ENCODE data around the gene PGBD5.

The PGBD5 gene

DNA sequence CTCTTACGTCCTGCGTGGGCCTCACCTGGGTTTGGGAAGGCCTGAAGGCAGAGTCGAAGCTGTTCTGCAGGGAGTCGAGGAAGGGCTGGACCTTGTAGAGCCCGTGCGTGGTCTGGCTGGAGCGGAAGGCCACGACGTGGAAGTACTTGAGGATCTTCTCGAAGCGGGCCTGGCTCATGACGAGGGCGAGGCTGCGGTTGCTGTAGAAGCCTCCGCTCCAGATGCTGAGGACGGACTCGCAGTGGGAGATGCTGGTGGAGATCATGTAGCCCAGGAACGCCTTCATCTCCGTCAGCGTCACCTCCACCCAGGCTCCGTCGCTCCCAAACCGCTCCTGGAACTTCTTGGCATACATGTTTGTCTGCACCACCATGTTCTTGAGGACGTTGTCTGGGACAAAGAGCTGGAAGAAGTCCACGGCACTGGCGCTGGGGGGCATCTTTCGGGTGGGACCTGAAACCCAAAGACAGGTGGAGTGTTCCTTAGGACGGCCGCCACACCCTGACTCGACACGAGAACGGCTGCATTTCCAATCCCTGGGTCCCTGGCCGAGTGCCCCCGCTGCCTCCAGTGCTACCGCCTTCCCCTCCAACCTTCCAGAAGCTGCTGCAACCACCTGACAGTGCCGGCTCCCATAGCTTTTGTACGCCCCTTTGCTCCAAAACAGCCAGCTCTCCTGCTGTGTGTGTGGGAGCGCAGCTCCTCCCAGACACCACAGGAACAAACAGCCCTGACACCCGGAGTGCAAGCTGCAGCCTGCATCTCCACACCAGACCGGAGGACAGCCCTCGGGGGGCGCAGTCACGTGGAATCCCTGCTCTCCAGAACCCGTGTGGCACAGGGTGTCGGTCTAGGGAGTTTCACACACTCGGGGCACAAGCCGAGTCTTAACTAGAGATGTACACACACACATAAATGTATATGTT, 69.0 kb downstream of the PGBD5 start:
- Histone ChIP-seq H3K4me3 (ENCODE audit: low read length) (no peak overlapping the region), H3K36me3 (ENCODE audit: insufficient read depth, low read length) (peaks cover 12% of the 10 kb centered on the region), H3K27me3 (ENCODE audit: insufficient read depth, low read length) (no peaks in the 10 kb centered on the region), H3K9ac (ENCODE audit: low read depth, low read length) (no peak overlapping the region), H3K27ac (ENCODE audit: low read depth, low read length) (no peak overlapping the region), H3K9me3 (ENCODE audit: insufficient read depth, low read depth, low read length) (no peaks in the 10 kb centered on the region), H3K4me1 (ENCODE audit: insufficient read depth, low read length) (no peaks in the 10 kb centered on the region)
- 93% methylated on average over 46 of the region's 47 CpGs for WGBS

DNA sequence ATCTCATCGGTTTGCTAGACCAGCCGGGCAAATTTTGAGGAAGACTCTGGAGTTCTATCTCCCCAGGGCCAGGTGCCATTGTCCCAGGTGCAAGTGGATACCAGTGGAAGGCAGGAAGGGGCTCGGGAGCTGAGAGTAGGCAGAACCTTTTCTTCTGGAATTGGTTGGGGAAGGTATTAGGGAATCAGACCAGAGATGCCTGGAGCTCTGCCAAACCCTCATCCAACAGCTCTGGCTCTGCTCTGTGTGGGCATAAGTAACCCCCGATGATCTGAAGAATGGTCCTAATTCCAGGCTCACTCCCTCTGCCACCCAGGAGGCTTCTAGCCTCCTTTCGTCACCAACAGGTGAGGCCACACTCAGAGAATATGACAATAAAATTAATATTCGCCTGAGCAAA, 69.9 kb downstream of the PGBD5 start:
- Histone ChIP-seq H3K36me3 (ENCODE audit: insufficient read depth, low read length) (peaks cover 12% of the 10 kb centered on the region), H3K9me3 (ENCODE audit: insufficient read depth, low read depth, low read length) (no peaks in the 10 kb centered on the region), H3K9ac (ENCODE audit: low read depth, low read length) (no peak overlapping the region), H3K4me1 (ENCODE audit: insufficient read depth, low read length) (no peaks in the 10 kb centered on the region), H3K4me3 (ENCODE audit: low read length) (no peak overlapping the region), H3K27ac (ENCODE audit: low read depth, low read length) (no peak overlapping the region), H3K27me3 (ENCODE audit: insufficient read depth, low read length) (no peaks in the 10 kb centered on the region)
- WGBS: 95% methylated on average over 6 of the region's 6 CpGs

DNA sequence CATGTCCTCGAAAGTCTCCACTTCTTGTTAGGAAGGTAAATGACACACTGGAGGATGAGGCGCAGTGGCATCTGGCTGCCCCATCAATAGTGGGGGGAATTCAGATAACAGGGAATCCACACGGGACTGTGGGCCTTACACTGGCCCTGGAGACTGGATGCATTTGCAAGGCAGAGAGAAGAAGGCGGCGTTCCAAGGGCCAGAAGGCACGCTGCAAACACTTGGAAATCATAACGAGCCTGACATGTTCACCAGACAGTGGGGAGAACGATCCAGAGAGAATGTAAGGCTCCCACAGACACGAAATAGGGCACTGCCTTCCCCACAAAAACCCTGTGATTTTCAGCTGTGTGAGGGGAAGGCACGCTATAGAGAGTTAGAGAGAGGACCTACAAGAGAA, 70.5 kb downstream of the PGBD5 start:
- Histone ChIP-seq H3K27me3 (ENCODE audit: insufficient read depth, low read length) (no peaks in the 10 kb centered on the region), H3K4me3 (ENCODE audit: low read length) (no peak overlapping the region)
- 92% methylated on average over 10 of the region's 10 CpGs for WGBS

DNA sequence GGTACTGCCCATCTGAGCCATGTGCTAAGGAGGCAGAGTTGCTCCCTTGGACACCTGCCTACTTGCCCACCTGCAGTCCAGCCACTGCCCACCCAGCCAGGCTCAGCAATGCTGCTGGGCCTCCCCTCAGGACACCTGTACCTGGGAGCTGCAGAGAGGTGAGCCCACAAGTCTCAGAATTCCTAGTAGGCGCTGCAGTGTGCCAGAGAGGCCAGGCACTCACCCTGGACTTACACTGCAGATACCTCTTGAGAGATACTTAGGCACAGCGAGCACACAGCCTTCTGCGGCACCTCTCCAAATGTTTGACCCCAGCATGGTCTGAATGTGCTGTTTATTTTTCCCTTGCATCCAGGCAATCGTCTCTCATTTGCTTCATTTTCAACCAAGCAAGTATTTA, 71.0 kb downstream of the PGBD5 start:
- H3K36me3 ChIP-seq (ENCODE audit: insufficient read depth, low read length): peaks cover 17% of the 10 kb centered on the region
- no peak overlapping the region for H3K27ac ChIP-seq (ENCODE audit: low read depth, low read length)
- no peaks in the 10 kb centered on the region for H3K27me3 ChIP-seq (ENCODE audit: insufficient read depth, low read length)
- no peaks in the 10 kb centered on the region for H3K4me1 ChIP-seq (ENCODE audit: insufficient read depth, low read length)
- H3K9me3 ChIP-seq (ENCODE audit: insufficient read depth, low read depth, low read length): no peaks in the 10 kb centered on the region
- no peak overlapping the region for H3K9ac ChIP-seq (ENCODE audit: low read depth, low read length)
- H3K4me3 ChIP-seq (ENCODE audit: low read length): no peak overlapping the region
- WGBS: 95% methylated on average over 4 of the region's 4 CpGs

More for the DNA sequence above, 70.5 kb downstream of the PGBD5 start:
- no peaks in the 10 kb centered on the region for H3K4me1 ChIP-seq (ENCODE audit: insufficient read depth, low read length)
- no peak overlapping the region for H3K9ac ChIP-seq (ENCODE audit: low read depth, low read length)
- H3K9me3 ChIP-seq (ENCODE audit: insufficient read depth, low read depth, low read length): no peaks in the 10 kb centered on the region
- H3K36me3 ChIP-seq (ENCODE audit: insufficient read depth, low read length): peaks cover 13% of the 10 kb centered on the region
- no peak overlapping the region for H3K27ac ChIP-seq (ENCODE audit: low read depth, low read length)

DNA sequence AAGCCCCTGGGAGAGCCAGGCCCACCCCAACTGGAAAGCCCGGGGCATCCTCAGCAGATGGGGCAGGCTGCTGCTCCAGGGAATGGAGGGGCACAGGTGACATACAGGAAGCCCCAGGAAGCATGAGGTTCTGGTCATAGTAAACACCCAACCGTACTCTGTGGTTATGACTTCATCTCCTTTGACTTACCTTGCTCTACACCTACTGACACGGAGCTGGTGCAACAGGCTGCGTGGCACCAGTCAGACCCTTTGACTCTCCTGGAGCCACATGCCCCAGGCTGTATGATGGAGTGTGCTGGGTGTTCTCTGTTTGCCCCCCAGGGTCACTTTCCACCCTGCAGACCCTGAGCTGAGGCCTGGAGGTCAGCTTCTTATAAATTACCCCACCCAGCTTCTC, 72.1 kb downstream of the PGBD5 start:
- Histone ChIP-seq H3K4me1 (ENCODE audit: insufficient read depth, low read length) (no peaks in the 10 kb centered on the region), H3K9me3 (ENCODE audit: insufficient read depth, low read depth, low read length) (no peaks in the 10 kb centered on the region), H3K4me3 (ENCODE audit: low read length) (no peak overlapping the region), H3K27me3 (ENCODE audit: insufficient read depth, low read length) (no peaks in the 10 kb centered on the region), H3K27ac (ENCODE audit: low read depth, low read length) (no peak overlapping the region), H3K9ac (ENCODE audit: low read depth, low read length) (no peak overlapping the region), H3K36me3 (ENCODE audit: insufficient read depth, low read length) (peaks cover 23% of the 10 kb centered on the region)
- WGBS: 98% methylated on average over 4 of the region's 4 CpGs

DNA sequence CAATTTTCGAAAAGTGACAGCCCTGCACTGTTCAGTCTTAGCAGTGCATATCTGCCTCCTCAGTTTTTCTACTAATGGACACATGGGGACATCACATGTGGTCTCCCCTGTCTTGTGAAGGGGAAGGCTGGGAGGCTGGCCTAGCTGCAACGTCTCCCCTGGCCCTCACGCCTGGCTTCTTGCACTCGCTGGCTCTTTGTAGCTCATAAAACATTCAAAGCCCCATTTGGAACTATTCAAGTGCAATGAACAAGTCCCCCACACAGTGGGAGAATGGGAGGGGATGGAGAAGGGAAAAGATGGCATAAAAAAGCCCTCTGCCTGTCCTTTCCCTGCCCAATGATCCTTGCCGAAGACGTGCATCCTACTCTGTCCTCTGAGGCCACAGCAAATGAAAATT, 73.6 kb downstream of the PGBD5 start:
- Histone ChIP-seq H3K9me3 (ENCODE audit: insufficient read depth, low read depth, low read length) (no peaks in the 10 kb centered on the region), H3K36me3 (ENCODE audit: insufficient read depth, low read length) (peaks cover 23% of the 10 kb centered on the region), H3K9ac (ENCODE audit: low read depth, low read length) (no peak overlapping the region), H3K27me3 (ENCODE audit: insufficient read depth, low read length) (no peaks in the 10 kb centered on the region), H3K4me1 (ENCODE audit: insufficient read depth, low read length) (no peaks in the 10 kb centered on the region), H3K27ac (ENCODE audit: low read depth, low read length) (no peak overlapping the region), H3K4me3 (ENCODE audit: low read length) (no peak overlapping the region)
- 90% methylated on average over 6 of the region's 6 CpGs for WGBS

DNA sequence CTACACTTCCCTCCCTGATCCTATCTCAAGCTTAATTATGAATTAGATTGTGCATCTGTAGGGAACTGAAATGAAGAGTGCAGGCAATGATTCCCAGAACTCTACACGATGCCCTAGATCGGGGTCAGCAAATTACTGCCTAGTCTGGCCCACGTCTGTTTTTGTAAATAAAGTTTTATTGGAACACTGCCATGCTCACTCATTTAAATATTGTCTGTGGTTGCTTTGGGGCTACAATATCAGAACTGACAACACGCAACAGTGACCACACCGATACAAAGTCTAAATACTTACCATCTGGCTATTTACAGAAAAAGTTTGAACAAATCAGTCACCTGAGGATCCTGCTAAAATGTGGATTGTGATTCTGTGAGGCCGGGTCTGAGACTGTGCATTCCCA, 74.1 kb downstream of the PGBD5 start:
- 86% methylated on average over 6 of the region's 6 CpGs for WGBS

DNA sequence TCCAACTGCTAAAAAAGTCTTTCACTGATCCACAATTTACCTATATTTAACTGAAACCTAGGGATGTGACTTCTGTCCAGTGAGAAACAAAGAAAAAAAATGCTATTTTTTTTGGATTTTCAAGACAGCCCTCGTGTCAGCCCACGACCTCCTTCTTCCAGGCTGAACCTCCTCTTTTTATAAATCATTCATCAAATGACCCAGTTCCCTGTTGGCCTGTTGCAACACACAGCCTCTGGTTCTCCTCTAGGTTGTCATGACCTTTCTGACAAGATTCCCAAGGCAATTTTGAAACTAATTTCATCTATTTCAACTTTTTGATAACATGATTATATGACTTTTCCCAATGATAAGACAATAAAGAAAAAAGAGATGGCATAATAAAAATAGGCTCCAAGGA, 74.6 kb downstream of the PGBD5 start:
- Histone ChIP-seq H3K9me3 (ENCODE audit: insufficient read depth, low read depth, low read length) (no peaks in the 10 kb centered on the region), H3K27me3 (ENCODE audit: insufficient read depth, low read length) (no peaks in the 10 kb centered on the region), H3K4me1 (ENCODE audit: insufficient read depth, low read length) (no peaks in the 10 kb centered on the region), H3K9ac (ENCODE audit: low read depth, low read length) (no peak overlapping the region), H3K36me3 (ENCODE audit: insufficient read depth, low read length) (peaks cover 20% of the 10 kb centered on the region), H3K27ac (ENCODE audit: low read depth, low read length) (no peak overlapping the region), H3K4me3 (ENCODE audit: low read length) (no peak overlapping the region)
- 87% methylated on average over 2 of the region's 2 CpGs for WGBS

More for the DNA sequence above, 74.1 kb downstream of the PGBD5 start:
- Histone ChIP-seq H3K9me3 (ENCODE audit: insufficient read depth, low read depth, low read length) (no peaks in the 10 kb centered on the region), H3K9ac (ENCODE audit: low read depth, low read length) (no peak overlapping the region), H3K4me1 (ENCODE audit: insufficient read depth, low read length) (no peaks in the 10 kb centered on the region), H3K4me3 (ENCODE audit: low read length) (no peak overlapping the region), H3K27me3 (ENCODE audit: insufficient read depth, low read length) (no peaks in the 10 kb centered on the region), H3K27ac (ENCODE audit: low read depth, low read length) (no peak overlapping the region), H3K36me3 (ENCODE audit: insufficient read depth, low read length) (peaks cover 23% of the 10 kb centered on the region)

DNA sequence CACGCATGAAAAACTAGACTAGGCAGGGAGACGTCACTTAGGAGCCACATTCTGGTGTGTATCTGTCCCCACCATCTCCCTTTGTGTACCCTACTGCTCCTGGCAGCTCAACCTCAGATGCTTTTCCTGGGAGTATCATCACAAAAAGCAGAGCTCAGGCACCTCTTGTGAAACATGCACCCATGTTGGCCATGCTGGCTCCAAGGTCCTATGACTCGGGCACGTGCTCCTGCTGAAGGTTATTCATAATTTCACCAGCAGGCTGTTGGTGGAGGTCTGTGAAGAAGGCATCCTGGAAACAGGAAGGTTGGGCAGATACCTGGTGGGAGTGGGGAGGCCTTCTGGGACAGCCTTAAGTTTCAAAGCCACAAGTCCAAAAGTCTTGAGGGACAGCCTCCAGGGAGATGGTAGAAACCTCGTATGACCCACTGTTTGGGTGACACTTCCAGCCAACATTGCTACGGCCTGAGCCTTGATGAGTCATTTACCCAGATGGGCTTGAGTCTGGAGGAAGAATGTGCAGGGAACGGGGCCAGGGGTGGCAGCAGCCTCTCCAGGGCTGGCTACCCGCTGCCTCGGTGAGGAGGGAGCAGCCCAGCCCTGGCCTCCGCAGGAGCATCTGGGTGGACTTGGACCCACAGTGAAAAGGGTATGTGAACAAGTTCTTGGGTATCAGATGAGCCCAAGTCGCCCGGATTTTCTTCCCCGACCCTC, 75.8 kb downstream of the PGBD5 start:
- Histone ChIP-seq H3K4me3 (ENCODE audit: low read length) (no peak overlapping the region), H3K27me3 (ENCODE audit: insufficient read depth, low read length) (no peaks in the 10 kb centered on the region), H3K4me1 (ENCODE audit: insufficient read depth, low read length) (no peaks in the 10 kb centered on the region), H3K9me3 (ENCODE audit: insufficient read depth, low read depth, low read length) (no peaks in the 10 kb centered on the region), H3K36me3 (ENCODE audit: insufficient read depth, low read length) (peaks cover 11% of the 10 kb centered on the region), H3K9ac (ENCODE audit: low read depth, low read length) (no peak overlapping the region), H3K27ac (ENCODE audit: low read depth, low read length) (no peak overlapping the region)
- WGBS: 93% methylated on average over 13 of the region's 13 CpGs

DNA sequence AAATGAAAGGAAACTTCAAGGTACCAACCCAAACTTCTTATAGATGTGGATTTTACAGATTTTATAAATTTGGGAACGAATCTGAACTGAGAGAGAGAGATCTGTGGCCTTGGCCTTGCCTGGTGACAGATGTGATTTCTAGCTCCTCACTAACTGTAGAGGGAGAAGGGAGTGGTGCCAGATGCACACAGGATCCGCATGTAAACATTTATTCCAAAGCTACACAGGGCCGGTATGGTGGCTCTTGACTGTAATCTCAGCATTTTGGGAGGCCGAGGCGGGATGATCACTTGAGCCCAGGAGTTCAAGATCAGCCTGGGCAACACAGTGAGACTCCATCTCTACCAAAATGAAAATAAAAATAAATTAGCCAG, 77.1 kb downstream of the PGBD5 start:
- H3K36me3 ChIP-seq (ENCODE audit: insufficient read depth, low read length): peaks cover 11% of the 10 kb centered on the region
- no peaks in the 10 kb centered on the region for H3K9me3 ChIP-seq (ENCODE audit: insufficient read depth, low read depth, low read length)
- H3K4me1 ChIP-seq (ENCODE audit: insufficient read depth, low read length): no peaks in the 10 kb centered on the region
- H3K9ac ChIP-seq (ENCODE audit: low read depth, low read length): no peak overlapping the region
- H3K4me3 ChIP-seq (ENCODE audit: low read length): no peak overlapping the region
- H3K27me3 ChIP-seq (ENCODE audit: insufficient read depth, low read length): no peaks in the 10 kb centered on the region
- H3K27ac ChIP-seq (ENCODE audit: low read depth, low read length): no peak overlapping the region
- WGBS: 94% methylated on average over 5 of the region's 5 CpGs

DNA sequence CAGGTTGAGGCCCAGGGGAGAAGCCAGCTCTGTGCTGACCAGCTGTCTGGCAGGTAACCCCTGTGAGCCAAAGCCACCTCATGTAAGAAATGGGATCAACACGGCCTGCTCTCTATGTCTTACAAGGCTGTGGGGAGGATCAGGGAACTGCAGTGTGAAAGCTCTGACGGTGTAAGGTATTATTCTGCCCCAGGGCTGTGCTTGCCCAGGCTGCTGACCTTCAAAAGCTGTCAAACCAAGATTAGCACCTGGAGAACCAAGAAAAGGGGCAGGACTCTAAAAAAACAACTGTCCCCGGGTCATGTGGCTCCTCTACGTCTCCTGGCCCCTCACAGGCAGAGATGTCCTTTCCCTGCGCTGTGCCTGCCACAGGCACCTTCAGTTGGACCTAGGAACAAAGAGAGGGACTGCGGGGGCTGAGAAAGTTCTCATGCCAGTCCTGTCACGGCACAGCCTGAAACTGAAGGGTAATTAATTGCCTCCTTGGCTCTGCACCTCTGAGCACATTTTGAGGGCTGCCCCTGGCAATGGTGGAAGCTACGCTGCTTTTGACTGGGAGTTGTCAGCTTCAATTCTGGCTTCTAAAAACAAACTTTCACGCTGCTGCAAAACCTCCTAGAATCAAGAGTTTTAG, 77.6 kb downstream of the PGBD5 start:
- Histone ChIP-seq H3K27me3 (ENCODE audit: insufficient read depth, low read length) (no peaks in the 10 kb centered on the region), H3K36me3 (ENCODE audit: insufficient read depth, low read length) (peaks cover 11% of the 10 kb centered on the region), H3K9me3 (ENCODE audit: insufficient read depth, low read depth, low read length) (no peaks in the 10 kb centered on the region), H3K4me3 (ENCODE audit: low read length) (no peak overlapping the region), H3K4me1 (ENCODE audit: insufficient read depth, low read length) (no peaks in the 10 kb centered on the region), H3K27ac (ENCODE audit: low read depth, low read length) (no peak overlapping the region), H3K9ac (ENCODE audit: low read depth, low read length) (no peak overlapping the region)
- WGBS: 91% methylated on average over 9 of the region's 9 CpGs
